ENCODE results near the gene MRNIP. TPM values are rescaled to one million over a fixed set of nuclear protein-coding genes. Genes with fewer than 3 reads are reported as not detected.

MRNIP gene
- total and polyA plus RNA-seq, 10 donors, result 34.9 to 107 (median 49.4) TPM

- Histone ChIP-seq H3K27me3 (replicated peaks in 1 of 7) (no peaks in the 10 kb centered on the region), H3K27ac (no peak overlapping the region), H3K4me1 (peaks cover 0 to 25% (median 4%) of the 10 kb centered on the region in 6 donors), H3K36me3 (peaks cover 0 to 79% (median 37%) of the 10 kb centered on the region in 6 donors), H3K4me3 (no peak overlapping the region), H3K9me3 (peaks cover 0 to 6% (median 0%) of the 10 kb centered on the region in 8 donors)
- DNase-seq, result peak; percentile 63
- no peak for TF ChIP-seq POLR2A (IDR thresholded peaks at IDR 0.05)
- peak in 1 of 3 donors; percentile 24 for TF ChIP-seq POLR2AphosphoS5 (IDR thresholded peaks at IDR 0.05)
- intact Hi-C loops (cut with DNase I; ENCODE audit: low total_unique reads), result no loop called here
- WGBS, 5 donors, result 93 to 100% (median 96%) methylated on average over 5 to 7 of the region's 7 CpGs
Measured at GRCh38 chr5:179864686-179865085, 6.1 kb upstream of the MRNIP start.

GRCh38 chr5:179863449-179864085 lies 5.0 kb upstream of the MRNIP start:
- intact Hi-C loops (cut with DNase I; ENCODE audit: low total_unique reads), result no loop called here
- WGBS, 5 donors, result 96 to 98% (median 96%) methylated on average over 24 to 31 of the region's 31 CpGs
- Histone ChIP-seq H3K9me3 (peaks cover 0 to 6% (median 0%) of the 10 kb centered on the region in 8 donors), H3K27ac (no peak overlapping the region), H3K4me3 (no peak overlapping the region), H3K36me3 (peaks cover 0 to 68% (median 33%) of the 10 kb centered on the region in 6 donors), H3K27me3 (replicated peaks in 1 of 7) (no peaks in the 10 kb centered on the region), H3K4me1 (peaks cover 0 to 32% (median 11%) of the 10 kb centered on the region in 6 donors)
- peak; percentile 63 for DNase-seq
- TF ChIP-seq POLR2AphosphoS5 (IDR thresholded peaks at IDR 0.05), result peak in 2 of 3 donors; percentile 12 to 55
- no peak for TF ChIP-seq CTCF (IDR thresholded peaks at IDR 0.05 in 8 of 11, conservative IDR thresholded peaks at IDR 0.05 in 3 of 11)

- intact Hi-C loops (cut with DNase I; ENCODE audit: low total_unique reads), result no loop called here
- Histone ChIP-seq H3K4me3 (no peak overlapping the region), H3K27me3 (replicated peaks in 1 of 7) (no peaks in the 10 kb centered on the region), H3K4me1 (peaks cover 0 to 38% (median 15%) of the 10 kb centered on the region in 6 donors), H3K27ac (no peak overlapping the region), H3K36me3 (peaks cover 0 to 62% (median 33%) of the 10 kb centered on the region in 6 donors), H3K9me3 (peaks cover 0 to 6% (median 0%) of the 10 kb centered on the region in 8 donors)
- TF ChIP-seq CTCF (IDR thresholded peaks at IDR 0.05 in 8 of 11, conservative IDR thresholded peaks at IDR 0.05 in 3 of 11) (no peak), POLR2A (IDR thresholded peaks at IDR 0.05) (no peak), POLR2AphosphoS5 (IDR thresholded peaks at IDR 0.05) (no peak)
- 95 to 99% (median 98%) methylated on average over 8 to 9 of the region's 9 CpGs for WGBS, 5 donors
- peak; percentile 51 for DNase-seq
Measured at GRCh38 chr5:179862891-179863290, 4.3 kb upstream of the MRNIP start.

- Histone ChIP-seq H3K4me1 (peaks cover 4 to 40% (median 20%) of the 10 kb centered on the region in 6 donors), H3K27ac (no peak overlapping the region), H3K4me3 (no peak overlapping the region), H3K36me3 (peaks cover 0 to 56% (median 31%) of the 10 kb centered on the region in 6 donors), H3K27me3 (replicated peaks in 1 of 7) (no peaks in the 10 kb centered on the region), H3K9me3 (peaks cover 0 to 6% (median 0%) of the 10 kb centered on the region in 8 donors)
- DNase-seq, result no peak
- intact Hi-C loops (cut with DNase I; ENCODE audit: low total_unique reads), result no loop called here
- 96 to 100% (median 100%) methylated on average over 2 of the region's 2 CpGs; no CpG with 5 or more reads in 1 of the 5 donors for WGBS, 5 donors
- TF ChIP-seq CTCF (IDR thresholded peaks at IDR 0.05 in 8 of 11, conservative IDR thresholded peaks at IDR 0.05 in 3 of 11) (no peak), POLR2AphosphoS5 (IDR thresholded peaks at IDR 0.05) (no peak), POLR2A (IDR thresholded peaks at IDR 0.05) (no peak)
Measured at GRCh38 chr5:179862296-179862695, 3.7 kb upstream of the MRNIP start.
